ENCODE data around the gene KCNJ11. TPM values are rescaled to one million over a fixed set of nuclear protein-coding genes. Genes with fewer than 3 reads are reported as not detected.

KCNJ11 gene
- total and polyA plus RNA-seq, 12 donors: 0.11 to 3.2 (median 1.4) TPM

GRCh38 chr11:17382046-17382728, 6.3 kb downstream of the KCNJ11 start:
- Histone ChIP-seq H3K4me1 (replicated peaks in 1 of 2) (no peaks in the 10 kb centered on the region), H3K36me3 (replicated peaks in 1 of 2) (no peaks in the 10 kb centered on the region), H3K9me3 (replicated peaks in 1 of 3) (no peaks in the 10 kb centered on the region), H3K4me3 (no peak overlapping the region), H3K27me3 (no peaks in the 10 kb centered on the region), H3K27ac (no peak overlapping the region)
- intact Hi-C loops (cut with DNase I): loop anchor here in 1 of 2 donors (5.0 to 10.0 kb wide), 2 partner anchors 145 to 157 kb away; no protein-coding TSS in a partner anchor
- no peak for DNase-seq
- WGBS, 4 donors: 76 to 86% (median 81%) methylated on average over 6 to 8 of the region's 8 CpGs
- TF ChIP-seq, protein P1, sequence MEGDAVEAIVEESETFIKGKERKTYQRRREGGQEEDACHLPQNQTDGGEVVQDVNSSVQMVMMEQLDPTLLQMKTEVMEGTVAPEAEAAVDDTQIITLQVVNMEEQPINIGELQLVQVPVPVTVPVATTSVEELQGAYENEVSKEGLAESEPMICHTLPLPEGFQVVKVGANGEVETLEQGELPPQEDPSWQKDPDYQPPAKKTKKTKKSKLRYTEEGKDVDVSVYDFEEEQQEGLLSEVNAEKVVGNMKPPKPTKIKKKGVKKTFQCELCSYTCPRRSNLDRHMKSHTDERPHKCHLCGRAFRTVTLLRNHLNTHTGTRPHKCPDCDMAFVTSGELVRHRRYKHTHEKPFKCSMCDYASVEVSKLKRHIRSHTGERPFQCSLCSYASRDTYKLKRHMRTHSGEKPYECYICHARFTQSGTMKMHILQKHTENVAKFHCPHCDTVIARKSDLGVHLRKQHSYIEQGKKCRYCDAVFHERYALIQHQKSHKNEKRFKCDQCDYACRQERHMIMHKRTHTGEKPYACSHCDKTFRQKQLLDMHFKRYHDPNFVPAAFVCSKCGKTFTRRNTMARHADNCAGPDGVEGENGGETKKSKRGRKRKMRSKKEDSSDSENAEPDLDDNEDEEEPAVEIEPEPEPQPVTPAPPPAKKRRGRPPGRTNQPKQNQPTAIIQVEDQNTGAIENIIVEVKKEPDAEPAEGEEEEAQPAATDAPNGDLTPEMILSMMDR (IDR thresholded peaks at IDR 0.05): no peak
- TF ChIP-seq POLR2A (IDR thresholded peaks at IDR 0.05): no peak

GRCh38 chr11:17381156-17381555, 7.3 kb downstream of the KCNJ11 start:
- H3K27me3 ChIP-seq: no peaks in the 10 kb centered on the region
- TF ChIP-seq, protein P1 (IDR thresholded peaks at IDR 0.05): no peak
- no peak for TF ChIP-seq POLR2A (IDR thresholded peaks at IDR 0.05)
- intact Hi-C loops (cut with DNase I): loop anchor here in 1 of 2 donors (5.0 to 10.0 kb wide), 2 partner anchors 146 to 156 kb away; no protein-coding TSS in a partner anchor

DNA sequence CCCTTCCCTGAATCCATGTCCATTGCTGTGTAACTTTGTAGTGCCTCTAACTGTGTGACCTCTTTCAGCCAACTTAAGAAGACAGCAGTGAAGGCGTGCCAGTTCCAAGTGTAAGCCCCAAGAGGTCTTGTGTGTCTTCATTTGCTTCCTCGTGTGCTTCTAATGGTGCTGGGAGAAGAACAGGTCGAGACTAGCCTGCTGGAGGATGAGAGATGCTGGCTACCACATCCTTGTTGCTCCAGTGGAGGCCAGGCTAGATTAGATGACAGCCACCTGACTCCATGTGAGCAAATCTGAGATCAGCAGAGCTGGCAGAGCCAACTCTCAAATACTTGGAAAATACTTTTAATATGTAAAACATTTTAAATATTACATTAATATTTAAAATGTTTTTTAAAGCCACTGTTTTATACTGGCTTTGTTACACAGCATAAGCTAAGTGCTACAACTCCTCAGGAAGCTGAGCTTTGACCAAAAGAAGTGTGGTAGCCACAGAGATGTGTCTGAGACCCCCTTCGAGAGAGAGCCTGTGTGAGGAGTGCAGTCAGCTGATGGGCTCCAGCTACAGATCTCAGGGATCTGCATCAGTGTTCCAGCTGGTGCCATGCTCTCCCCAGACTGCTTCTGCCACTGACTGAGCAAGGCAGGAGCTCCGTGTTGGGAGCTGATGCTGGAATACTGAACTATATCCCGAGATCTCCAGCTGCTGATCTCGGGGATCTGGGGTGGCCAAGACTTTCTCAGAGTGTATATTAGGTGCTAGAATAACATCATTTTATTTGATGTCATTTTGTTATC, 8.9 kb downstream of the KCNJ11 start:
- Histone ChIP-seq H3K27me3 (no peaks in the 10 kb centered on the region), H3K9me3 (replicated peaks in 1 of 3) (no peaks in the 10 kb centered on the region), H3K36me3 (replicated peaks in 1 of 2) (no peaks in the 10 kb centered on the region), H3K4me3 (no peak overlapping the region), H3K4me1 (replicated peaks in 1 of 2) (no peaks in the 10 kb centered on the region), H3K27ac (no peak overlapping the region)
- DNase-seq: no peak
- WGBS, 4 donors: 85 to 88% (median 87%) methylated on average over 7 of the region's 7 CpGs
- intact Hi-C loops (cut with DNase I): loop anchor here in 1 of 2 donors (5.0 to 10.0 kb wide), 2 partner anchors 148 to 155 kb away; no protein-coding TSS in a partner anchor
- TF ChIP-seq, protein P1 (IDR thresholded peaks at IDR 0.05): no peak
- TF ChIP-seq POLR2A (IDR thresholded peaks at IDR 0.05): no peak

More at GRCh38 chr11:17381156-17381555, 7.3 kb downstream of the KCNJ11 start:
- Histone ChIP-seq H3K4me1 (replicated peaks in 1 of 2) (no peaks in the 10 kb centered on the region), H3K36me3 (replicated peaks in 1 of 2) (no peaks in the 10 kb centered on the region), H3K4me3 (no peak overlapping the region), H3K27ac (no peak overlapping the region), H3K9me3 (replicated peaks in 1 of 3) (no peaks in the 10 kb centered on the region)
- DNase-seq: no peak
- 80 to 90% (median 83%) methylated on average over 4 of the region's 4 CpGs for WGBS, 4 donors

DNA sequence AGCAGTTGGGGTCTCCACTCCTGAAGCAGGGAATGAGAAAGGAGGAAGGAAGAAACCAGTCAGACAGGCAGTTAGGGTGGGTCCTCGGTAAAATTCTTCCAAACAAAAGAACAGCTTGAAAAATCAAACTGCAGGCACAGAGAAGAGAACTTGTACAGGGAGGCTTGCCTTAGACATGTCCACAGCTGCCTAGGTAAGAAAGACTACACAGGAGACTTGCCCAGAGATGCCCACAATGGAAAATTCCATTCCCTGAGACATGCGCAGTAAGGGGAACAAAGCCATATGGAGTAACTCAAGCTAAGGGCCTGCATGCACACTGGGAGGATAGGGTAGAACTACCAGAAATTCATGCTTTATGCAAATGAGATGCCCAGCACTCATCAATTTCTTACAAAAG, 9.8 kb downstream of the KCNJ11 start:
- H3K27ac ChIP-seq: no peak overlapping the region
- H3K9me3 ChIP-seq (replicated peaks in 1 of 3): peaks cover 0 to 6% (median 0%) of the 10 kb centered on the region in 3 donors
- TF ChIP-seq, protein P1 (IDR thresholded peaks at IDR 0.05): no peak
- no peak for TF ChIP-seq POLR2A (IDR thresholded peaks at IDR 0.05)
- no peaks in the 10 kb centered on the region for H3K27me3 ChIP-seq
- no peaks in the 10 kb centered on the region for H3K4me1 ChIP-seq (replicated peaks in 1 of 2)
- no peak overlapping the region for H3K4me3 ChIP-seq
- no peaks in the 10 kb centered on the region for H3K36me3 ChIP-seq (replicated peaks in 1 of 2)
- DNase-seq: no peak
- intact Hi-C loops (cut with DNase I): no loop called here
- 64 to 86% (median 72%) methylated on average over 2 of the region's 2 CpGs for WGBS, 4 donors

All from adrenal gland (tissue), 12 donors.